ENCODE data around the gene PIGB. TPM values are rescaled to one million over a fixed set of nuclear protein-coding genes. Genes with fewer than 3 reads are reported as not detected.

The PIGB gene
- total and polyA plus RNA-seq, 2 of the 8 experiments (the other 6 are each of a cell fraction or from before 2014, with no cell fraction given) = 4.3 to 11.7 TPM

DNA sequence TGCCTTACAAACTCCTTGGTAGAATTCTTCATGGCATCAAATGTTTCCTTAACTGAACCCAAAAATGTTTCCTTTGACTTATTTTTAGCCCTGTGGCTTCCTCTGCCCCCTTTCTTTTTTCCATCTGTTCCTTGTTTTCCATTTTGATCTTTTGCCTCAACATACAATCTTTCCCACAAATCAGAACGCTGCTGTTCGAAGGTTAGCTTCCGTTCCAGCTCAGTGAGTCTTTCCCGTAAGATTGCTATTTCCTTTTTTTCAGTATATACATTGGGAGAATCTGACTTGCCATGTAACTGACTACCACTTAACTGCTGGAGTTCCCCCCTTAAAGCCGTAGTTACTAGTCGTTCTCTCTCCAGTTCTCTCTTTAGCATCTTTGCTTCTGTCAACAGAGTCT is 41.2 kb downstream of the PIGB start:
- TF ChIP-seq CHD1 (IDR thresholded peaks at IDR 0.05; ENCODE audit: low read depth, low read length) (no peak), KDM4A (IDR thresholded peaks at IDR 0.05; ENCODE audit: low read depth, low read length, severe bottlenecking) (no peak), SIN3A (conservative IDR thresholded peaks at IDR 0.05 in 1 of 2, IDR thresholded peaks at IDR 0.05 in 1 of 2; ENCODE audit: low read depth in 1 of 2, low read length in 2 of 2) (no peak), SP2 (IDR thresholded peaks at IDR 0.05; ENCODE audit: low read length) (no peak), TAF7 (optimal IDR thresholded peaks at IDR 0.05; ENCODE audit: borderline replicate concordance, low read depth, low read length) (no peak), EZH2 (IDR thresholded peaks at IDR 0.05; ENCODE audit: low read depth, low read length, severe bottlenecking) (no peak), SP4 (IDR thresholded peaks at IDR 0.05; ENCODE audit: low read length) (no peak)
- TF ChIP-seq, protein P1, sequence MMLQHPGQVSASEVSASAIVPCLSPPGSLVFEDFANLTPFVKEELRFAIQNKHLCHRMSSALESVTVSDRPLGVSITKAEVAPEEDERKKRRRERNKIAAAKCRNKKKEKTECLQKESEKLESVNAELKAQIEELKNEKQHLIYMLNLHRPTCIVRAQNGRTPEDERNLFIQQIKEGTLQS (IDR thresholded peaks at IDR 0.05; ENCODE audit: insufficient read depth, low read depth, low read length) = no peak
- H2AK5ac ChIP-seq (ENCODE audit: low read depth, low read length) = no peak overlapping the region
- H3K4ac ChIP-seq (replicated peaks; ENCODE audit: insufficient read length, low read depth, low read length) = no peak overlapping the region
- no peaks in the 10 kb centered on the region for H3K79me2 ChIP-seq (ENCODE audit: control insufficient read depth in 1 of 2, insufficient read depth in 2 of 2, low read length in 2 of 2)
- no peaks in the 10 kb centered on the region for H3K79me1 ChIP-seq (ENCODE audit: low read depth, low read length)
- no peak overlapping the region for H2BK120ac ChIP-seq (replicated peaks; ENCODE audit: low read depth, low read length)
- H4K8ac ChIP-seq (ENCODE audit: extremely low read depth, insufficient read depth, low read length) = no peak overlapping the region
- H3K4me2 ChIP-seq (ENCODE audit: insufficient read depth in 1 of 2, low read depth in 2 of 2, low read length in 2 of 2) = no peak overlapping the region
- no peak overlapping the region for H4K5ac ChIP-seq (ENCODE audit: insufficient read length, low read depth, low read length)
- POLR2A ChIA-PET (ENCODE audit: partially characterized antibody) = interaction anchor here (0.6 kb wide), 1 partner anchor 17 kb away, joined by 3 read pairs; no protein-coding TSS in a partner anchor
- H3K14ac ChIP-seq (ENCODE audit: insufficient read length) = no peak overlapping the region
- no peak overlapping the region for H2BK15ac ChIP-seq (ENCODE audit: low read length)
- 86% methylated on average over 6 of the region's 6 CpGs; no CpG with 5 or more reads in 1 of the 2 experiments for WGBS, 2 experiments (ENCODE audit: extremely low coverage in 1 of 2, insufficient coverage in 1 of 2, insufficient read length in 1 of 2, insufficient replicate concordance in 2 of 2, low coverage in 1 of 2, low lambda C conversion rate in 2 of 2, missing lambda C conversion rate in 1 of 2)
- no peak overlapping the region for H3K18ac ChIP-seq (ENCODE audit: extremely low read depth, low read length)
- H4K91ac ChIP-seq (replicated peaks; ENCODE audit: insufficient read length, low read length) = no peak overlapping the region
- H3K4me1 ChIP-seq (replicated peaks in 1 of 4; ENCODE audit: control insufficient read depth in 3 of 4, insufficient read depth in 4 of 4, low read length in 3 of 4) = no peaks in the 10 kb centered on the region
- H2BK20ac ChIP-seq (ENCODE audit: low read length) = no peak overlapping the region
- H3K36me3 ChIP-seq (ENCODE audit: control insufficient read depth in 2 of 4, insufficient read depth in 4 of 4, low read length in 3 of 4) = no peaks in the 10 kb centered on the region
- no peak overlapping the region for H3K56ac ChIP-seq (replicated peaks; ENCODE audit: insufficient read length, low read depth, low read length)
- FAIRE-seq (no peak), DNase-seq (ENCODE audit: low read depth in 1 of 2, low spot score in 2 of 2) (no peak)
- H3K23me2 ChIP-seq (ENCODE audit: low read depth, low read length) = no peaks in the 10 kb centered on the region
- no peaks in the 10 kb centered on the region for H3K9me3 ChIP-seq (ENCODE audit: insufficient read depth in 2 of 2, low read depth in 1 of 2, low read length in 1 of 2)
- no peak overlapping the region for H2BK12ac ChIP-seq (ENCODE audit: low read depth, low read length)
- no peak overlapping the region for H3K27ac ChIP-seq (ENCODE audit: low read depth, low read length)
- no peak overlapping the region for H3K4me3 ChIP-seq (ENCODE audit: extremely low read depth in 1 of 4, insufficient read depth in 2 of 4, low read depth in 3 of 4, low read length in 4 of 4)
- no peak overlapping the region for H3K23ac ChIP-seq (ENCODE audit: insufficient read length)
- no peak overlapping the region for H2BK5ac ChIP-seq (ENCODE audit: low read depth, low read length)
- CTCF ChIA-PET (ENCODE audit: partially characterized antibody) = interaction anchor here (0.7 to 1.1 kb wide), 3 partner anchors 10 to 263 kb away, joined by 3 read pairs; no protein-coding TSS in a partner anchor
- H2AFZ ChIP-seq (ENCODE audit: low read length) = no peak overlapping the region
- no peak overlapping the region; a peak in 1 of 7 replicates for H3K9ac ChIP-seq (replicated peaks in 1 of 4; ENCODE audit: extremely low read depth in 1 of 4, low read depth in 3 of 4, low read length in 3 of 4)
- no peaks in the 10 kb centered on the region for H3K27me3 ChIP-seq (replicated peaks in 1 of 4; ENCODE audit: control insufficient read depth in 3 of 4, extremely low read depth in 1 of 4, insufficient read depth in 3 of 4, low read length in 3 of 4)
- no peaks in the 10 kb centered on the region for H4K20me1 ChIP-seq (replicated peaks in 1 of 2; ENCODE audit: control insufficient read depth in 1 of 2, insufficient read depth in 2 of 2, low read length in 2 of 2)

All from H1 (cell line).